ENCODE measurements around the gene KRT40. TPM values are rescaled to one million over a fixed set of nuclear protein-coding genes. Genes with fewer than 3 reads are reported as not detected.
A peak's percentile ranks its signal among the peaks of the same experiment; 100 is the strongest.

KRT40 gene
- total and polyA plus RNA-seq, 5 donors from 2014 or later = not detected

- H3K36me3 ChIP-seq (ENCODE audit: control insufficient read depth, insufficient read depth, low read length) = no peaks in the 10 kb centered on the region
- peak overlapping the region in 1 of 3 donors; percentile 58 for H3K27ac Mint-ChIP-seq
- H3K36me3 Mint-ChIP-seq = no peaks in the 10 kb centered on the region
- no peak for DNase-seq
- ATAC-seq (ENCODE audit: low read depth in 2 of 2) = no peak
- no peaks in the 10 kb centered on the region for H3K4me1 ChIP-seq (ENCODE audit: control insufficient read depth, insufficient read depth, low read length, poor library complexity, severe bottlenecking)
- H3K4me3 Mint-ChIP-seq = no peak overlapping the region
- no peaks in the 10 kb centered on the region for H3K9me3 ChIP-seq (ENCODE audit: control insufficient read depth in 2 of 2, low read length in 2 of 2)
- H3K27me3 ChIP-seq (ENCODE audit: control insufficient read depth, insufficient read depth, low read length) = peaks cover 40% of the 10 kb centered on the region
- no peaks in the 10 kb centered on the region for H3K9me3 Mint-ChIP-seq
- no peak overlapping the region for H3K4me3 ChIP-seq (ENCODE audit: low read depth, low read length)
- no peak overlapping the region for H3K27ac ChIP-seq (ENCODE audit: insufficient read depth, low read length, poor library complexity, severe bottlenecking)
- H3K27me3 Mint-ChIP-seq = peaks cover 41% of the 10 kb centered on the region
- H3K4me1 Mint-ChIP-seq = peaks cover 0 to 1% (median 0%) of the 10 kb centered on the region in 4 donors
Measured at GRCh38 chr17:40950176-40950575, 34.0 kb downstream of the KRT40 start.

- Histone ChIP-seq H3K4me1 (ENCODE audit: control insufficient read depth, insufficient read depth, low read length, poor library complexity, severe bottlenecking) (no peaks in the 10 kb centered on the region), H3K27me3 (ENCODE audit: control insufficient read depth, insufficient read depth, low read length) (peaks cover 40% of the 10 kb centered on the region), H3K9me3 (ENCODE audit: control insufficient read depth in 2 of 2, low read length in 2 of 2) (no peaks in the 10 kb centered on the region), H3K27ac (ENCODE audit: insufficient read depth, low read length, poor library complexity, severe bottlenecking) (no peak overlapping the region), H3K4me3 (ENCODE audit: low read depth, low read length) (no peak overlapping the region), H3K36me3 (ENCODE audit: control insufficient read depth, insufficient read depth, low read length) (no peaks in the 10 kb centered on the region)
- H3K4me3 Mint-ChIP-seq = no peak overlapping the region
- H3K27ac Mint-ChIP-seq = no peak overlapping the region
- DNase-seq (no peak), ATAC-seq (ENCODE audit: low read depth in 2 of 2) (no peak)
- no peaks in the 10 kb centered on the region for H3K9me3 Mint-ChIP-seq
- peaks cover 0 to 1% (median 0%) of the 10 kb centered on the region in 4 donors for H3K4me1 Mint-ChIP-seq
- peaks cover 44% of the 10 kb centered on the region for H3K27me3 Mint-ChIP-seq
- H3K36me3 Mint-ChIP-seq = no peaks in the 10 kb centered on the region
Measured at GRCh38 chr17:40949418-40949817, 34.7 kb downstream of the KRT40 start.

- H3K27me3 Mint-ChIP-seq = peaks cover 55% of the 10 kb centered on the region
- ATAC-seq (ENCODE audit: low read depth in 2 of 2) = no peak
Measured at GRCh38 chr17:40947929-40948328, 36.2 kb downstream of the KRT40 start.

GRCh38 chr17:40945414-40945813 is 38.7 kb downstream of the KRT40 start:
- peaks cover 29% of the 10 kb centered on the region for H3K27me3 ChIP-seq (ENCODE audit: control insufficient read depth, insufficient read depth, low read length)
- no peak overlapping the region for H3K4me3 Mint-ChIP-seq
- DNase-seq = no peak
- no peaks in the 10 kb centered on the region for H3K4me1 ChIP-seq (ENCODE audit: control insufficient read depth, insufficient read depth, low read length, poor library complexity, severe bottlenecking)
- H3K36me3 Mint-ChIP-seq = no peaks in the 10 kb centered on the region
- no peak overlapping the region for H3K27ac ChIP-seq (ENCODE audit: insufficient read depth, low read length, poor library complexity, severe bottlenecking)
- no peaks in the 10 kb centered on the region for H3K36me3 ChIP-seq (ENCODE audit: control insufficient read depth, insufficient read depth, low read length)
- peaks cover 0 to 1% (median 0%) of the 10 kb centered on the region in 7 donors for H3K9me3 Mint-ChIP-seq
- peaks cover 0 to 1% (median 0%) of the 10 kb centered on the region in 4 donors for H3K4me1 Mint-ChIP-seq
- no peak for ATAC-seq (ENCODE audit: low read depth in 2 of 2)
- H3K4me3 ChIP-seq (ENCODE audit: low read depth, low read length) = no peak overlapping the region
- H3K27ac Mint-ChIP-seq = no peak overlapping the region
- H3K27me3 Mint-ChIP-seq = peaks cover 48% of the 10 kb centered on the region
- H3K9me3 ChIP-seq (ENCODE audit: control insufficient read depth in 2 of 2, low read length in 2 of 2) = no peaks in the 10 kb centered on the region

More at GRCh38 chr17:40947929-40948328, 36.2 kb downstream of the KRT40 start:
- Mint-ChIP-seq H3K4me1 (peaks cover 0 to 1% (median 0%) of the 10 kb centered on the region in 4 donors), H3K27ac (no peak overlapping the region), H3K9me3 (peaks cover 0 to 1% (median 0%) of the 10 kb centered on the region in 7 donors), H3K36me3 (no peaks in the 10 kb centered on the region), H3K4me3 (no peak overlapping the region)
- Histone ChIP-seq H3K9me3 (ENCODE audit: control insufficient read depth in 2 of 2, low read length in 2 of 2) (no peaks in the 10 kb centered on the region), H3K4me3 (ENCODE audit: low read depth, low read length) (no peak overlapping the region), H3K4me1 (ENCODE audit: control insufficient read depth, insufficient read depth, low read length, poor library complexity, severe bottlenecking) (no peaks in the 10 kb centered on the region), H3K27me3 (ENCODE audit: control insufficient read depth, insufficient read depth, low read length) (peaks cover 35% of the 10 kb centered on the region), H3K36me3 (ENCODE audit: control insufficient read depth, insufficient read depth, low read length) (no peaks in the 10 kb centered on the region), H3K27ac (ENCODE audit: insufficient read depth, low read length, poor library complexity, severe bottlenecking) (no peak overlapping the region)
- no peak for DNase-seq

GRCh38 chr17:40944531-40944930 is 39.6 kb downstream of the KRT40 start:
- Histone ChIP-seq H3K27me3 (ENCODE audit: control insufficient read depth, insufficient read depth, low read length) (peaks cover 25% of the 10 kb centered on the region), H3K4me1 (ENCODE audit: control insufficient read depth, insufficient read depth, low read length, poor library complexity, severe bottlenecking) (no peaks in the 10 kb centered on the region), H3K4me3 (ENCODE audit: low read depth, low read length) (no peak overlapping the region), H3K27ac (ENCODE audit: insufficient read depth, low read length, poor library complexity, severe bottlenecking) (no peak overlapping the region), H3K9me3 (ENCODE audit: control insufficient read depth in 2 of 2, low read length in 2 of 2) (no peaks in the 10 kb centered on the region), H3K36me3 (ENCODE audit: control insufficient read depth, insufficient read depth, low read length) (no peaks in the 10 kb centered on the region)
- Mint-ChIP-seq H3K36me3 (no peaks in the 10 kb centered on the region), H3K4me1 (peaks cover 0 to 1% (median 0%) of the 10 kb centered on the region in 4 donors), H3K27me3 (peaks cover 44% of the 10 kb centered on the region), H3K9me3 (peaks cover 0 to 1% (median 0%) of the 10 kb centered on the region in 7 donors), H3K27ac (no peak overlapping the region), H3K4me3 (no peak overlapping the region)
- DNase-seq = no peak
- no peak for ATAC-seq (ENCODE audit: low read depth in 2 of 2)

GRCh38 chr17:40942553-40942952 is 41.6 kb downstream of the KRT40 start:
- no peak for ATAC-seq (ENCODE audit: low read depth in 2 of 2)
- no peak overlapping the region for H3K27ac ChIP-seq (ENCODE audit: insufficient read depth, low read length, poor library complexity, severe bottlenecking)
- H3K9me3 ChIP-seq (ENCODE audit: control insufficient read depth in 2 of 2, low read length in 2 of 2) = no peaks in the 10 kb centered on the region
- peaks cover 0 to 2% (median 0%) of the 10 kb centered on the region in 7 donors for H3K9me3 Mint-ChIP-seq
- no peaks in the 10 kb centered on the region for H3K4me1 ChIP-seq (ENCODE audit: control insufficient read depth, insufficient read depth, low read length, poor library complexity, severe bottlenecking)
- peaks cover 19% of the 10 kb centered on the region for H3K27me3 ChIP-seq (ENCODE audit: control insufficient read depth, insufficient read depth, low read length)
- peaks cover 0 to under 1% (median 0%) of the 10 kb centered on the region in 4 donors for H3K4me1 Mint-ChIP-seq
- H3K27ac Mint-ChIP-seq = no peak overlapping the region
- no peak for DNase-seq
- H3K4me3 ChIP-seq (ENCODE audit: low read depth, low read length) = no peak overlapping the region
- peaks cover 45% of the 10 kb centered on the region for H3K27me3 Mint-ChIP-seq
- peak overlapping the region in 1 of 4 donors; percentile 68 for H3K4me3 Mint-ChIP-seq
- no peaks in the 10 kb centered on the region for H3K36me3 Mint-ChIP-seq
- H3K36me3 ChIP-seq (ENCODE audit: control insufficient read depth, insufficient read depth, low read length) = no peaks in the 10 kb centered on the region

GRCh38 chr17:40940266-40940665 is 43.9 kb downstream of the KRT40 start:
- DNase-seq = no peak
- H3K27me3 ChIP-seq (ENCODE audit: control insufficient read depth, insufficient read depth, low read length) = peaks cover 9% of the 10 kb centered on the region
- H3K36me3 Mint-ChIP-seq = no peaks in the 10 kb centered on the region
- H3K27ac ChIP-seq (ENCODE audit: insufficient read depth, low read length, poor library complexity, severe bottlenecking) = no peak overlapping the region
- ATAC-seq (ENCODE audit: low read depth in 2 of 2) = no peak
- peaks cover 0 to 4% (median 0%) of the 10 kb centered on the region in 4 donors for H3K4me1 Mint-ChIP-seq
- peaks cover 0 to 2% (median 0%) of the 10 kb centered on the region in 7 donors for H3K9me3 Mint-ChIP-seq
- H3K36me3 ChIP-seq (ENCODE audit: control insufficient read depth, insufficient read depth, low read length) = no peaks in the 10 kb centered on the region
- H3K27ac Mint-ChIP-seq = no peak overlapping the region
- no peaks in the 10 kb centered on the region for H3K4me1 ChIP-seq (ENCODE audit: control insufficient read depth, insufficient read depth, low read length, poor library complexity, severe bottlenecking)
- peaks cover 30% of the 10 kb centered on the region for H3K27me3 Mint-ChIP-seq
- H3K4me3 ChIP-seq (ENCODE audit: low read depth, low read length) = no peak overlapping the region
- no peaks in the 10 kb centered on the region for H3K9me3 ChIP-seq (ENCODE audit: control insufficient read depth in 2 of 2, low read length in 2 of 2)
- H3K4me3 Mint-ChIP-seq = no peak overlapping the region

GRCh38 chr17:40938981-40939380 is 45.1 kb downstream of the KRT40 start:
- Mint-ChIP-seq H3K36me3 (no peaks in the 10 kb centered on the region), H3K9me3 (peaks cover 0 to 3% (median 0%) of the 10 kb centered on the region in 7 donors), H3K27ac (no peak overlapping the region), H3K4me1 (peaks cover 0 to 4% (median 0%) of the 10 kb centered on the region in 4 donors), H3K4me3 (no peak overlapping the region), H3K27me3 (peaks cover 25% of the 10 kb centered on the region)
- H3K27ac ChIP-seq (ENCODE audit: insufficient read depth, low read length, poor library complexity, severe bottlenecking) = no peak overlapping the region
- H3K36me3 ChIP-seq (ENCODE audit: control insufficient read depth, insufficient read depth, low read length) = no peaks in the 10 kb centered on the region
- H3K27me3 ChIP-seq (ENCODE audit: control insufficient read depth, insufficient read depth, low read length) = peaks cover 14% of the 10 kb centered on the region
- H3K4me3 ChIP-seq (ENCODE audit: low read depth, low read length) = no peak overlapping the region
- no peaks in the 10 kb centered on the region for H3K4me1 ChIP-seq (ENCODE audit: control insufficient read depth, insufficient read depth, low read length, poor library complexity, severe bottlenecking)
- DNase-seq (no peak), ATAC-seq (ENCODE audit: low read depth in 2 of 2) (no peak)
- H3K9me3 ChIP-seq (ENCODE audit: control insufficient read depth in 2 of 2, low read length in 2 of 2) = no peaks in the 10 kb centered on the region
